HepG2 (cell line): ENCODE measurements around the gene RAB20. TPM values are rescaled to one million over a fixed set of nuclear protein-coding genes. Genes with fewer than 3 reads are reported as not detected.

ENCODE experiments used
- CAMTA2 ChIP-seq: sonication (generic); formaldehyde crosslinking; IDR thresholded peaks from 2 replicates; pipeline ENCODE4 v1.4.0; 2020; ENCODE audit warnings: mild to moderate bottlenecking, missing genetic modification reagents, borderline replicate concordance
- FIP1L1 ChIP-seq: fragments of 200-400 bp; formaldehyde crosslinking; IDR thresholded peaks from 2 replicates; pipeline ENCODE4 v1.6.1; 2018; ENCODE audit warnings: low read depth, mild to moderate bottlenecking, low read length, moderate library complexity, borderline replicate concordance; ENCODE audit not compliant: insufficient read depth
- FOSL2 ChIP-seq: sonication (generic); formaldehyde crosslinking; IDR thresholded peaks from 2 replicates; pipeline ENCODE4 v1.4.0; 2020; ENCODE audit warnings: missing genetic modification reagents
- GATA4 ChIP-seq: sonication (generic); IDR thresholded peaks from 2 replicates; pipeline ENCODE4 v1.6.1; 2016; ENCODE audit warnings: antibody characterized with exemption, low read depth, borderline replicate concordance
- GATAD2A ChIP-seq: IDR thresholded peaks from 2 replicates; pipeline ENCODE4 v1.6.1; 2016
- HOXA7 ChIP-seq: sonication (generic); formaldehyde crosslinking; IDR thresholded peaks from 2 replicates; pipeline ENCODE4 v1.8.1; 2022; ENCODE audit warnings: mild to moderate bottlenecking, missing genetic modification reagents, moderate library complexity
- IRX3 ChIP-seq: sonication (generic); formaldehyde crosslinking; IDR thresholded peaks from 2 replicates; pipeline ENCODE4 v1.8.1; 2023; ENCODE audit warnings: mild to moderate bottlenecking, low read depth, missing genetic modification reagents, borderline replicate concordance
- MTA3 ChIP-seq: sonication (generic); formaldehyde crosslinking; IDR thresholded peaks from 2 replicates; pipeline ENCODE4 v1.4.0; 2020; ENCODE audit warnings: missing genetic modification reagents
- NKX3-1 ChIP-seq: sonication (generic); formaldehyde crosslinking; IDR thresholded peaks from 2 replicates; pipeline ENCODE4 v1.5.0; 2020; ENCODE audit warnings: missing genetic modification reagents
- RAD51 ChIP-seq: fragments of 450-650 bp; IDR thresholded peaks from 2 replicates; pipeline ENCODE4 v1.6.1; 2016; ENCODE audit warnings: borderline replicate concordance
- SALL2 ChIP-seq: sonication (generic); formaldehyde crosslinking; IDR thresholded peaks from 2 replicates; pipeline ENCODE4 v1.8.1; 2023; ENCODE audit warnings: mild to moderate bottlenecking, missing genetic modification reagents, inconsistent platforms
- SAP130 ChIP-seq: IDR thresholded peaks from 2 replicates; pipeline ENCODE4 v1.6.1; 2016; ENCODE audit warnings: low read depth
- SKI ChIP-seq: fragments of 450-650 bp; IDR thresholded peaks from one replicate; pipeline ENCODE4 v1.6.1; 2018; ENCODE audit warnings: mild to moderate bottlenecking; ENCODE audit not compliant: partially characterized antibody
- TAF15 ChIP-seq: fragments of 200-400 bp; formaldehyde crosslinking; IDR thresholded peaks from one replicate; pipeline ENCODE4 v1.6.1; 2018; ENCODE audit warnings: mild to moderate bottlenecking, low read depth, low read length; ENCODE audit not compliant: poor library complexity, severe bottlenecking
- TMF1 ChIP-seq: sonication (generic); formaldehyde crosslinking; IDR thresholded peaks from 2 replicates; pipeline ENCODE4 v1.8.1; 2022; ENCODE audit warnings: low read depth, missing genetic modification reagents
- ZBTB34 ChIP-seq: sonication (generic); formaldehyde crosslinking; IDR thresholded peaks from 2 replicates; pipeline ENCODE4 v1.8.0; 2022; ENCODE audit warnings: mild to moderate bottlenecking, missing genetic modification reagents
- ZNF33A ChIP-seq: sonication (generic); formaldehyde crosslinking; IDR thresholded peaks from 2 replicates; pipeline ENCODE4 v1.5.1; 2020; ENCODE audit warnings: missing genetic modification reagents, mild to moderate bottlenecking, moderate library complexity, borderline replicate concordance
- ZNF33B ChIP-seq: sonication (generic); formaldehyde crosslinking; IDR thresholded peaks from 2 replicates; pipeline ENCODE4 v1.5.1; 2020; ENCODE audit warnings: mild to moderate bottlenecking, missing genetic modification reagents
- ZNF609 ChIP-seq: sonication (generic); formaldehyde crosslinking; IDR thresholded peaks from 2 replicates; pipeline ENCODE4 v1.4.0; 2020; ENCODE audit warnings: mild to moderate bottlenecking, missing genetic modification reagents, borderline replicate concordance
- ZNF850 ChIP-seq: sonication (generic); formaldehyde crosslinking; conservative IDR thresholded peaks from 2 replicates; pipeline ENCODE4 v1.9.0; 2021; ENCODE audit warnings: mild to moderate bottlenecking, missing genetic modification reagents
- polyA plus RNA-seq, 8 experiments: library from polyadenylated mRNA; depleted of rRNA in 3 of 8; stranded (reverse) in 7 of 8; unstranded in 1 of 8; fragments of >200 nt; fragmentation: Illumina TruSeq in 4 of 8; extraction: Trizol in 4 of 8; gene quantifications; 2 replicates each; pipeline versions ENCODE4 v1.2.1 to v1.2.3, GENCODE V29; 2011 to 2016; ENCODE audit warnings: low read depth in 4 of 8, missing spikeins in 1 of 8, mixed read lengths in 1 of 8; ENCODE audit not compliant: insufficient read depth in 1 of 8
- total RNA-seq, 5 experiments: library from RNA; depleted of rRNA; stranded (reverse); fragments of >200 nt; fragmentation: Illumina TruSeq; extraction: Trizol; gene quantifications; 2 replicates each; pipeline ENCODE4 v1.2.3, GENCODE V29; 2016; ENCODE audit warnings: low read depth in 1 of 5
- TF ChIP-seq, protein P1 (sequence below): sonication (generic); formaldehyde crosslinking; IDR thresholded peaks from 2 replicates; pipeline ENCODE4 v1.5.1; 2020; ENCODE audit warnings: mild to moderate bottlenecking, missing genetic modification reagents, moderate library complexity
- TF ChIP-seq, protein P2 (sequence below): sonication (generic); formaldehyde crosslinking; IDR thresholded peaks from 2 replicates; pipeline ENCODE4 v1.8.1; 2023; ENCODE audit warnings: missing genetic modification reagents, mild to moderate bottlenecking, borderline replicate concordance
- TF ChIP-seq, protein P3 (sequence below): IDR thresholded peaks from 2 replicates; pipeline ENCODE4 v1.6.1; 2016; ENCODE audit warnings: low read depth, borderline replicate concordance

The RAB20 gene
- total and polyA plus RNA-seq, 2 of the 13 experiments (the other 11 are each of a cell fraction or from before 2014, with no cell fraction given) = 15.6 to 30.5 TPM

- TF ChIP-seq ZBTB34 (CRISPR knock-in tag) (no peak), IRX3 (CRISPR knock-in tag) (no peak), NKX3-1 (CRISPR knock-in tag) (no peak), SAP130 (CRISPR knock-in tag) (peak; percentile 27; the same call in 1 of the 2 replicates), ZNF33A (CRISPR knock-in tag) (no peak), ZNF609 (CRISPR knock-in tag) (no peak), GATA4 (no peak), SALL2 (CRISPR knock-in tag) (no peak), ZNF850 (CRISPR knock-in tag) (no peak), GATAD2A (peak; percentile 50; the same call in 1 of the 2 replicates), ZNF33B (CRISPR knock-in tag) (no peak), RAD51 (no peak), MTA3 (CRISPR knock-in tag) (no peak), TMF1 (CRISPR knock-in tag) (no peak), SKI (no peak), TAF15 (no peak), HOXA7 (no peak), FOSL2 (CRISPR knock-in tag) (0 out of 2 replicates have a peak, but pooled peaks have one; percentile 11), FIP1L1 (no peak), CAMTA2 (no peak)
- TF ChIP-seq, protein P1, sequence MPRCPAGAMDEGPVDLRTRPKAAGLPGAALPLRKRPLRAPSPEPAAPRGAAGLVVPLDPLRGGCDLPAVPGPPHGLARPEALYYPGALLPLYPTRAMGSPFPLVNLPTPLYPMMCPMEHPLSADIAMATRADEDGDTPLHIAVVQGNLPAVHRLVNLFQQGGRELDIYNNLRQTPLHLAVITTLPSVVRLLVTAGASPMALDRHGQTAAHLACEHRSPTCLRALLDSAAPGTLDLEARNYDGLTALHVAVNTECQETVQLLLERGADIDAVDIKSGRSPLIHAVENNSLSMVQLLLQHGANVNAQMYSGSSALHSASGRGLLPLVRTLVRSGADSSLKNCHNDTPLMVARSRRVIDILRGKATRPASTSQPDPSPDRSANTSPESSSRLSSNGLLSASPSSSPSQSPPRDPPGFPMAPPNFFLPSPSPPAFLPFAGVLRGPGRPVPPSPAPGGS (CRISPR knock-in tag) = no peak
- TF ChIP-seq, protein P2, sequence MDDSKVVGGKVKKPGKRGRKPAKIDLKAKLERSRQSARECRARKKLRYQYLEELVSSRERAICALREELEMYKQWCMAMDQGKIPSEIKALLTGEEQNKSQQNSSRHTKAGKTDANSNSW = no peak
- TF ChIP-seq, protein P3, sequence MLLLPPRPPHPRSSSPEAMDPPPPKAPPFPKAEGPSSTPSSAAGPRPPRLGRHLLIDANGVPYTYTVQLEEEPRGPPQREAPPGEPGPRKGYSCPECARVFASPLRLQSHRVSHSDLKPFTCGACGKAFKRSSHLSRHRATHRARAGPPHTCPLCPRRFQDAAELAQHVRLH = no peak
These were observed 1.4 kb upstream of the RAB20 start (continued) for GRCh38 chr13:110562696-110563462.
